Stimulated activated CD8-positive, alpha-beta memory T cell treated with anti-CD3 and anti-CD28 coated beads, Interleukin-4, amount 100 ng/mL, for 48 hours (primary cell): ENCODE results near the gene EXOC3.
"Not testable (repeated sequence)": the region's sequence is repeated elsewhere in the genome, so short reads cannot be mapped to it uniquely, and the experiment has no call there.

Source experiments
- DNase-seq: peaks from one replicate; pipeline ENCODE4 v3.0.0-alpha.2; 2020

Gene EXOC3

GRCh38 chr5:474840-475661 lies 32.1 kb downstream of the EXOC3 start:
- DNase-seq = no peak

GRCh38 chr5:475704-476101 lies 32.7 kb downstream of the EXOC3 start:
- no peak for DNase-seq

DNA sequence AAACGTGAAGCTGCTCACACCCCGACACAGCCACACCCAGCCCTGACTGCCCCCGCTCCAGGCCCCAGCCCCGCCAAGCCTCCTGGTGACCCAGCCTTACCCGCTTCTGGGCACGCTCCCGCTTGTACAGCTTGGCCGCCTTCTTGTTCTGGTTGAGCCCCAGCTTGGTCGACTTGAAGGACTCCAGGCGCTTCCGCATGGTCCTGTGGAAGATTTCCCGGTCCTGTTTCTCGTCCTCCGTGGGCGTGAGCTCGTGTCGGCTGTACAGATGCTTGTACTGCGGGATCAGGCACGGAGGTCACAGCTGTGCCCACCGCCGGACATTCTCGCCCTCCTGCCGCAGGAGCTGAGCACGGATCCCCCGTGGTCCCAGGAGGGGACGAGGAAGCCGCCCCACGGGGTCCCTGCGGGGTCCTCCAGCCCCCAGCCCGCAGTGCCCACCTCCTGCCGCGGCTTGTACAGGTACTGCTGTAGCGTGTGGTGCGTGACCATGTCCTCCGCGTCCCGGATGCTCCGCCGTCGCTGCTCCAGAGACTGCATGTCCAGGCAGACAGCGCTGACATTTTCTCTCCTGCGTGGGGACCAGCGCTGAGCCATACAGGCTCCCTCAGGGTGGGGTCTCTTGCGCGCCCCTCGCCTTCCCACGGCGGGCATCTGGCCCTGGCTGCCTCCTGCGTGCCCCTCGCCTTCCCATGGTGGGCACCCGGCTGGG lies 33.3 kb downstream of the EXOC3 start:
- DNase-seq = no peak

GRCh38 chr5:476814-477175 lies 33.8 kb downstream of the EXOC3 start:
- DNase-seq = no peak

DNA sequence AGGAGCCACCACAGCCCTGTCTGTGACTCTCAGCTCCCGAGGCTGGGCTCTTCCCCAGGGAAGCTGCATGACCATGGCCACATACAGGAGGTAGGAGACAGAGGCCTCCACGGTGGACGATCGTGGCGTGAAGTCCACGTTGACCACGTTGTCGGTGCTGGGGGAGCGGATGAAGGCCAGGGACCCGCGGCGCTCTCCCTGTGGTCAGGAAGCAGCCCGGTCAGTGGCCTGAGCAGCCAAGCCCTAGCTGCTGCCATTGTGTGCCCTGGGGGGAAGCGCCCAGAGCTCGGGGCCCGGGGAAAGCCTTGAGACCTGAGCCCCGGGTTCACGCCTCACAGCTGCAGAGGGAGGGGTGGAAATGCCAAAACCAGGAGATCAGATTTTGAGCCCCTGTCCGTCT lies 34.3 kb downstream of the EXOC3 start:
- DNase-seq = no peak

GRCh38 chr5:477871-478270 lies 34.9 kb downstream of the EXOC3 start:
- no peak for DNase-seq

DNA sequence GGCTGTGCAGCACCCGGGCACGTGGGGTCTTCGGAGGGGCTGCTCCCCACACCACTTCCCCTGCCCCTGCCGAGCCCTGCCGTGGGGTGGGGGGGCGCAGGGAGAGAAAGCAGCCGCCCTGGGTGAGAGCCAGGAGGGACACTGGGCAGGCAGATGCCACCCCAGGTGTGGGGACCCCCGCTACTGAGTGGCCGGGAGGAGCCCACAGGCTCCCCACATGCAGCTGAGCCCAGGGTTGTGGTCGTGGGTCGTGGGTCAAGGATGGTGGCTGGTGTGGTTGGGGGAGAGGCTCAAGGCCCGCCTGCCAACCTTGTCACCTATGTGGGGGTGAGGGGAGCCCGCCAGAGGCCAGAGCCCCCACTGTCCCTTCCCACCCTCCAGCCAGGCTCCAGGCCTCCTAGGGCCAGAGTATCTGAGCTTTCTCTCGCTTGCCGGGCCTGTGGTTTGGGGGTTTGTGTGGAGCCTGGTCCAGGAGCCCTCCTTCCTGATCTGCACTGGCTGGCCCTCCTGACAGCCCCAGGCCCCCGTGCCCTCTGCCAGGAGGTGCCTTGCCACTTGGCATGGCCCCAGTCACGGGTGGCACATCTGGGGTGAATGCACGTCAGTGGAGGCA lies 35.5 kb downstream of the EXOC3 start:
- DNase-seq = no peak

DNA sequence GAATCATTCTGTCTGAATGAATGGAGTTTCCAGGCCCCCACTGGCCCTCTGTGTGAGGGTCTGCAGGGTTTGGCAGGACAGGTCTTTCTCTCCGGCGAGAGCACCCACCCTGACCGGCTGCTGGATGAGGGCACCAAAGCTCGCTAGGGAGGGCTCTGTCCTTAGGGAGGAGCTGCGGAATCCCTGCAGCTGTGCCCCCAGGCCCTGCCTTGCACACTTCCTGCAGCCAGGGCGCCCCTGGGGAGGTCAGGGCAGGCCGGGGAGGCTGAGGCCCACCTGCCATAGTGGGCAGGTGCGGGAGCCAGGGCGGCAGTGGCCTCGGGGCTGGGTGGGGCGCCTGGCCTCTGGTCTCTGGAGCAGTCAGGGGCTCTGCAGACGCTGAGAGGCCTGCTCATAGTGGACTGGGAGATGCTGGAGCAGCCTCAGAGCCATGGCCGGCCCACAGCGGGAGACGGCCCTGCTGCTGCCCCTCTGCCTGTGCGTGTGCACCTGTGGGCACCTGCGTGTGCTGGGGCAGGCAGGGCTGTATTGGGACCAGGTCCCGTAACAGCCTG lies 36.1 kb downstream of the EXOC3 start:
- DNase-seq = no peak

DNA sequence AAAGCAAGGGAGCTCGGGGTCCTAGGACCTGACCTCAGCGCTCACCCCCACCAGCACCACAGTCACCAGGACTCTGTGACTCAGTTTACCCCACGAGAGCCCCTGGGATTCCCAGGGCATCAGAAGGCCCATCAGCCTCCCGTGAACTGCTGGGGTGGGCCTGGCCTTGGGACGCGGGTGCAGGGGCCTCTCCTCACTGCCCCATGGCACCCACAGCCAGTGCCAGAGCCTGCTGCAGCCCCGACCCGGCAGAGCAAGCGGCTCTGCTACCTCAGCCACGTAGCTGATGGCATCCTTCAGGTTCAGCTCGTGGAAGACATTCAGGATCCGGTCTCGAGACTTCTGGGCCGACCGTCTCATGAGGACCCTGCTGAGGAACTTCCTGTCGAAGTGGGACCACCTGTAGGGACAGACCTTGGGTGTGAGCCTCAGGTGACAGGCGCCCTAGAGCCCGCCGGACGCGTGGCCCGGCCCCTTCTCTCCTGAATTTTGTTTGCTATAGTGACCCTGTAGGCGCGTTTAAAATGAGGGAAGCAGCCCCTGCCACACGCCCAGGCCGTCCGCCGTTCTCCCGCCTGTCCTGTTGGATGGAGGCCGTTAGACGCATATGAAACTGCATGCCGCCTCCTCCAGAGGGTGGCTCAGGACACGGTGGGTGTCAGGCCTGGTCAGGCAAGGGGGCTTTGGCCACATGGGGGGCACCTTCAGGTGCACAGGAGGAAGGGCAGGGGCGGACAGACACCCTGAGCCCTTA lies 36.8 kb downstream of the EXOC3 start:
- no peak for DNase-seq

DNA sequence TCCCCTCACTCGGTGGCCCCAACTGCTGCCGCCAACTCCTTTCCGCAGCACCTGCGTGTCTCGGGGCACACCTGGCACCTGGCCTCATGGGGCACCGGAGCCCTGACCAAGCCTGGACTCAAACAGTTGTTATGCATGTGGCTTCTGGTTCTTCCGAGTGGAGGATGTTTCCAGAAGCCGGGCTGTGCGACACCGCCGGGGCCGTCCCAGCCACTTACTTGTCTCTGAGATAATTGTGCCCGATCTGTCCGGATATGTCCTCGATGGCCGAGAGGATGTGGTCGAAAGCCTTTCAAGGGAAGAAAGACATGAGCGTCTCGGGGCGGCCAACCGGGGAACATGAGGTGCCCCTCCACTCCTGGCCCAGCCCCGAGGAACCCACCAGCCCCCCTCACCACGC lies 38.4 kb downstream of the EXOC3 start:
- no peak for DNase-seq

GRCh38 chr5:482021-482420 lies 39.0 kb downstream of the EXOC3 start:
- DNase-seq = no peak

DNA sequence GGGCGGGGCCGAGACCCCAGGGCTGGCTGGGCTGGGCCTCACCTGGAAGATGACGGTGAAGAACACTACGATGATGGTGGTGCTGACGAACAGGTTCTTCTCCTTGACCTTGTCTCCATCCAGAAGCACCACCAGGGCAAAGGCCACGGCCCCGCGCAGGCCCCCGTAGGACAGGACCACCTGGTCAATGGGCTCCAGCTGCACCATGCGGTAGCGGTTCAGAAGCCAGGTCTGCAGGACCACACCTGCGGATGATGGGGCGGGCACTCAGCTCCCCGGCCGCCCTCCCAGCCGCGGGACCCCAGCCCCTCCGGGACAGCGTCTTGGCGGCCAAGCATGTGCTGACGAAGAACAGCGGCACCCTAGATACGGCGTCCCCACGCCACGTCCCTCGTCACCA lies 39.5 kb downstream of the EXOC3 start:
- no peak for DNase-seq

DNA sequence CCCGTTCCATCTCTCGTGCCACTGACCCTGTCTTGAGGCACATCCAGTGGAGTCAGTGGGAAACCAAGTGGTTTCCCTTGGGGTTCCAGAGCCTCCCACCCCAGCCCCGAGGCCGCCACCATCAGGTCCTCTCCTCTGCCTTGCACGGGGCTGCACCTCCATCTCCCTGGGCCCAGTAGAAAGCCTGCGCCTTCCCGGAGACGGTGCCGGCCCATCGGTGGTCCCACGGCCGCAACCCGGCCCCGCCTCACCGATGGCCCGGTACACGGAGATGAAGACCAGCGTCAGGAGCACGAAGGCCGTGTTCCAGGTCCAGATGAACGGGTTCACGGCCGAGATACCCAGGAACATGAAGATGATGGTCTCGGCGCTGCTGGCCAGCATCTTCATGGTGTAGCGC lies 40.0 kb downstream of the EXOC3 start:
- DNase-seq = no peak

DNA sequence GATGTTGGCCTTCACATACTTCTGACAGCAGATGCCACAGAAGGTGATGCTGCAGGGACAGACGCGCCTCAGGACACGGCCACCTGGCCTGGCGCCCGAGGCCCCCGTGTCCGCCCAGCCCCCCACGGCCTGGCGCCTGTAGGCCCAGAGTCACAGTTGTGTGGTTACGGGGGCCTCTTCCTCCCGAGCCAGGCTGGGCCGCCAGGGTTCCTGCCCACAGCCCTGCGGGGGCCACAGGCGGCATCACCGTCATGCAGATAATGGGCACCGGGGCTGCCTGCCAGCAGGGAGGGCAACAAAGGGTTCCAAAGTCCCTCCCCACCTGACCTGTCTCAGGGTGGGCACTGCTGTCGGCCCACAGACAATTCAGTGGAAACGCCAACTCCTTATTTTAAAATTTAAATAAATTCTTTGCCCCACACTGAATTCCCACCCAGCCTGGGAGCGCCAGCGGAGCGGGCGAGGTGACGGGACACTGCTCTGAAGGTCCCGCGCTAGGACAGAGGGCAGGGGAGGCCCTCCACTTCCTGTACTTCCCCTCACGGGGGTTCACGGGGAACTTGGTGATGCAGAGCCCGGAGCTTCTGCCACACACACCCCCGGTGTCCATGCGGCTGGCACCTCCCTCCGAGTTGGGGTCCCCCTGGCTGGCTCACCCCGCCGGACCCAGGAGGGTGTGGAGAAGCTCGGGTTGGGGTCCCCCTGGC lies 40.6 kb downstream of the EXOC3 start:
- no peak for DNase-seq

GRCh38 chr5:484556-484955 lies 41.6 kb downstream of the EXOC3 start:
- DNase-seq = no peak

- no peak for DNase-seq
Measured at GRCh38 chr5:485113-485945, 42.4 kb downstream of the EXOC3 start.

- DNase-seq = no peak
Measured at GRCh38 chr5:485946-486491, 43.0 kb downstream of the EXOC3 start.

DNA sequence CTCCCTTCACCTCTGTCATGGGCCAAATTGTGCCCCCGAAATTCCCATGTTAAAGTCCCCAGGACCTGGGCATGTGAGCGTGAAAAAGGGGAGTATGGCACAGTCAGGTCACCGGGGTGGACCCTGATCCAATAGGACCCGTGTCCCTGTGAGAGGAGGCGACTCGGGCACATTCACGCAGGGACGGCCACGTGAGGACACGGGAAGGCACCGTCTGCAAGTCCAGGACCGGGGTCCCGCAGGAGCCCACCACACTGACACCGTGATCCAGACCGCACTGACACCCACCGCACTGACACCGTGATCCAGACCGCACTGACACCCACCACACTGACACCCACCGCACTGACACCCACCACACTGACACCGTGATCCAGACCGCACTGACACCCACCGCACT lies 43.6 kb downstream of the EXOC3 start:
- not testable (repeated sequence) for DNase-seq

GRCh38 chr5:488241-488640 lies 45.3 kb downstream of the EXOC3 start:
- DNase-seq = no peak

DNA sequence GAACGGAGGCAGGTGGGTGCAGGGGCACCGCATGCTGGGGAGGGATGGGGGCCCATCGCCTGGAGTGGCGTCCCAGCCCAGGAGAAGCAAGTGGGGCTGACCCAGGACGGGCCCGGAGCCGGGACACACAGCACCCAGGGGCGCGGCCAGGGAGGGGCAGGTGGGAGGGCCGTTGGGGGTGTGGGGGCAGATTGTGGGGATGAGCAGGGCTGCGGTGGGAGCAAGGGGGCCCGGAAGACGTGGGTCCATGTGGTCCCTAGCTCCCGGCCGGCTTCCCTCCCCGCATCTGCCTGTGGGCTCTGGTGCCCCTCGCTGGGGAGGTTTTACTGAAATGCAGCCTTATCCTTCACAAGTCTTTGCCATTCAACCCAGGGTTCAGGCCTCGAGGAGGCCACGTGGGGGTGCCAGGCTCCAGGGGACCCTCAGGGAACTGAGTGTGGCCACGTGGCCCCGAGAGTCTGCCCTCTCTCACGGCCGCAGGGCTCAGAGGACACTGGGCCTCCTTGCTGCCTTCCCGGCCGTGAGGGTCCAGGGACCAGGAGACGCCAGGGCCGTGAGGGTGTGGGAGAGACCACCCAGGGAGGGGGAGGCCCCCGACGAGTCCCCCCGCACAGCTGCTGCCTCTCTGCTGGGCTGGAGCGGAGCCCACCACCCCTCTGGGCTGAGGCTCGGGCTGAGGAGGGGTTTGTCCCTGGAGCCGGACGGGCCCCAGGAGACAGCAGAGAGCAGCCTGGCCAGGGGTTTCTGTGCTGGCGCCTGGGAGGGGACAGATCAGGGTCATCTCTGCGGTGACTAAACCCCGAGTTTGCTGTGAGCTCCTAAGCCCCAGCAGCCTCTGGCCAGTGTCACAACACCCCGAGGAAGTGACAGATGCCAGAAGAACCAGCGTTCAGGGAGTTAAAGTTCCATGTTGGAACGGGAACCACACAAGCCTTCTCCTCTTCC lies 46.0 kb downstream of the EXOC3 start:
- DNase-seq = no peak
